Measurements from ENCODE around the gene PRKCA.
"Not testable (repeated sequence)": the region's sequence is repeated elsewhere in the genome, so short reads cannot be mapped to it uniquely, and the experiment has no call there.

PRKCA gene

DNA sequence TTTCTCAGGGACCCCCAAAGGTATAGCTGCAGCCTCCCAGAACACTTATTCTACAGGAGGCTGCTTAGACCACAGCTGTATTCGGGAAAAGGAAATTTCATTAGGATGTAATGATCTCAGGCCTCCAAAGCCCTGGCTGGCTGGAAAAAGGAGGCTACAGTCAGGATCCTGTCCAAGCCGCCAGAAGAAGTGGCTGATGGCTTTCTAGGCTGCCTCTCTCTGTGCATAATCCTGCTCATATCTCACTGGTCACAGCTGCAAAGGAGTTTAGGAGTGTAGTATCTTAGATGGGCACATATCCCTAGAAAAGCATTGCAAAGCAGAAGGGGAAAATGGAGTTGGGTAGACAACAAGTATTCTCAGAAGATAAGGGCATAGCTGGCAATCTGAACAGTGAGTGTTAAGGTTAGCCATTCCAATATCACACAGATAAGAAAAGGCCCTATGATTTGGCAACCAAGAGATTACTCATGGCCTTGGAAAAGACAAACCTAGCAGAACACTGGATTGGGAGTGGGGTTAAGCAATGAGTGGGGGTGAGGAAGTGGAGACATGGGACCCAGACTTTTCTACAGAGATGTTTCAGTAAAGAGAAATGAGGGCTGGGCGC, 26.0 kb upstream of the PRKCA start:
- H3K4me3 Mint-ChIP-seq, result no peak overlapping the region
- no peak for DNase-seq
- H3K27me3 Mint-ChIP-seq, result no peaks in the 10 kb centered on the region
- no peak for ATAC-seq
- no peaks in the 10 kb centered on the region for H3K9me3 Mint-ChIP-seq
- no peak overlapping the region for H3K27ac Mint-ChIP-seq
- no peaks in the 10 kb centered on the region for H3K36me3 Mint-ChIP-seq (ENCODE audit: low read depth)
- peaks cover 23% of the 10 kb centered on the region for H3K4me1 Mint-ChIP-seq

DNA sequence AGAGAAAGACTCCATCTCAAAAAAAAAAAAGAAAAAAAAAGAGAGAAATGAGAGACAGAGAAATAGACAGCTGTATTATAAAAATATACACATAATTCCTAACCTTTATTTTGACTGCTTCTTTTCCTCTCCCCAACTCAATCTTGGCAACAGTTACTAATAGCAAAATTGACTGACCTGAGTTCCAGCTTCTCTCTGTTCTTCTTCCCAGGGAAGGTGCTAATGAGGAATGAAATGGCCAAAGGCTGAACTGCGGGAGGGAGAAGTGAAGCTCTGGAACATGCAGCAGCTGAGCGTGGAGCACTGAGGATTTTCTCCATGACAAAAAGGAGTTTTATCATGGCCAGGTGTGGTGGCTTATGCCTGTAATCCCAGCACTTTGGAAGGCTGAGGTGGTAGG, 25.2 kb upstream of the PRKCA start:
- Mint-ChIP-seq H3K4me1 (peaks cover 23% of the 10 kb centered on the region), H3K27ac (no peak overlapping the region), H3K27me3 (no peaks in the 10 kb centered on the region), H3K4me3 (no peak overlapping the region), H3K36me3 (ENCODE audit: low read depth) (no peaks in the 10 kb centered on the region), H3K9me3 (no peaks in the 10 kb centered on the region)
- no peak for DNase-seq
- ATAC-seq, result no peak

DNA sequence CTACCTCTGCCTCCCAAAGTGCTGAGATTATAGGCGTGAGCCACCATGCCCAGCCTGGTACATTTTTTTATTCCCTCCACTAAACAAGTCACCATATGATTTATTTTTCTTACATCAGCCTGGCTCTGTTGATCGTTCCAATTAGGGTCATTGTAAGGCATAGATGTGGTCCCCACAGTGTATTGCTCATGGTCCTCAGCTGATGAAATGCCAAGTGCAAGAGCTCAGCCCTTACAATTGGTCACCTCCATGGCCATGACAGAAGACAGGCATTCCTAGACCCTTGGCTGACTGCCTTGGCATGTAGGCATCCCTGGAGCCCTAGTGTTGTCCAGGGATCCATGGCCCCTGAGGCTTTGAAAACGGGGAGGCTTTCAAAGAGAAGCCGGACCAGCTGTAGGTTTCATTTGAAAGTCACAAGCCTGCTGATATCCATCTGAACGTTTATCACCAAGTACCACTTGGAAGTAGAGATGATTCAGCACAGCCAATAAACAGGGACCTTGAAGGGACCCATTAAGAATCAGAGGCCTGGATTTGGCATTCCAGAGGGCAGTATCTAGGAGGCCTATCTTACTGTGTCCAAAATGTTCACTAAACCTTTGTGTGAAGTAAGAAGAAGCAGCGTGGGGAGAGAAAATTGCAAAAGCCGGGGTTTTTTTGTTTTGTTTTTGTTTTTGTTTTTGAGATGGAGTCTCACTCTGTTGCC, 20.6 kb upstream of the PRKCA start:
- no peaks in the 10 kb centered on the region for H3K36me3 Mint-ChIP-seq (ENCODE audit: low read depth)
- DNase-seq (no peak), ATAC-seq (no peak)
- no peaks in the 10 kb centered on the region for H3K27me3 Mint-ChIP-seq
- no peak overlapping the region for H3K27ac Mint-ChIP-seq
- H3K4me3 Mint-ChIP-seq, result no peak overlapping the region
- peaks cover 18% of the 10 kb centered on the region for H3K4me1 Mint-ChIP-seq
- H3K9me3 Mint-ChIP-seq, result no peaks in the 10 kb centered on the region

DNA sequence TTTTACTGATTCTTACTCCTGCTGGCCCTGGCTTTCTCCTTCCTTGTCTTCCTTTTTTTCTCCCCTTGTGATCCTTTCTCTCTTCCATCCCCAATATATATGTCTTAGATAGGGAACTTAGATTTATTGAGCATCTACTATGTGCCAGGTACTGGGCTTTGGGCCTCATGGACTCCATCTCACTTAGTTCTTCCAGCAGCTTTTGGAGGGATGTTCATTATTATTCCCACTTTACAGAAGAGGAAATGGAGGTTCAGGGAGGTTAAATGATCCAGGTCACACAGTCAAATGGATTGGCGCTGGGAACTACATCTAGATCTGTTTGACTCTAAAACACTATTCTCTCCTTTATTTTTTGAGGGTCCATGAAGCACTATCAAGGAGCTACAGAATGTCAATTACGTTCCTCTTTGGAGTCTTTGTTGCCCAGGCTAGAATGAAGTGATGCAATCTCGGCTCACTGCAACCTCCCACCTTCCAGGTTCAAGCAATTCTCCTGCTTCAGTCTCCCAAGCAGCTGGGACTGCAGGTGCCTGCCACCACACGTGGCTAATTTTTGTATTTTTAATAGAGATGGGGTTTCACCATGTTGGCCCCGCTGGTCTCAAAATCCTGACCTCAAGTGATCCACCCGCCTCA, 19.0 kb upstream of the PRKCA start:
- Mint-ChIP-seq H3K27ac (no peak overlapping the region), H3K4me1 (peaks cover 29% of the 10 kb centered on the region), H3K27me3 (no peaks in the 10 kb centered on the region), H3K36me3 (ENCODE audit: low read depth) (no peaks in the 10 kb centered on the region), H3K4me3 (no peak overlapping the region), H3K9me3 (no peaks in the 10 kb centered on the region)
- DNase-seq, result no peak
- ATAC-seq, result no peak

DNA sequence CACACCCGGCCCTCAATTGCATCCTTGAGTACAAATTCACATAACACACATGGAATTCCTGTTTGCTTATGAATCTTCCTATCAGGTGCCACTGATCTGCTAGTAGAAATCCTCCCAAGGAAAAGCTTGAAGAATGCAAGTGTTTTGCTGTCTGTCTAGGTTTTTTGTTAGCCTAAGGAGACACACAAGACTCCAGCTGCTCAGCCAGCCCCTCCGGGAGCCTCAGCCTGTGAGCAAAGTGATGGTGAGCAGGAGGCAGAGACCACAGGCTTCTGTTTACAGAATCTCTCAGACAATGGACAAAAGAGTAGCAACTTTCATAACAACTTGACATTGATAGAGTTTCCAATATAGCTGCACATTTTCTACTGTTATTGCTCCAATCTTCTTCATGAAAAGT, 18.4 kb upstream of the PRKCA start:
- DNase-seq (no peak), ATAC-seq (no peak)
- Mint-ChIP-seq H3K27me3 (no peaks in the 10 kb centered on the region), H3K36me3 (ENCODE audit: low read depth) (no peaks in the 10 kb centered on the region), H3K4me3 (no peak overlapping the region), H3K27ac (no peak overlapping the region), H3K9me3 (no peaks in the 10 kb centered on the region), H3K4me1 (peaks cover 29% of the 10 kb centered on the region)

DNA sequence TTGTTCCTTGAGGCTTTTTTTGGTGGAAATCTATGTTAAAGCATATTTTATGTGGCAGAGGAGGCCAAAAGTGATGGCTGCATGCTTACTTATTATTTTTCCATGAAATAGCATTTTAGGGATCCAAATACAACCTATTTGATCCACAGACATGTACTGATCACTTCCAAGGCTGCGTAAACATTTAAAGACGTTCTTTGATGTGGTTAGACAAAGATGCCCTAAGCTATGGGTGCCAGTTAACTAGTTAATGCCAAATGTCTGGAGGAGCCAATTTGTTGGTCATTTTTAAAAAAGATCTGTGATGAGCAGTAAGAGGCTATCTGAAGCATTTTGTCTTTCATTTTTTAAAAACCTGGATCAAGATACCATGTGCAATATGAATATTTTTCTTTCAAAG, 17.3 kb upstream of the PRKCA start:
- H3K4me3 Mint-ChIP-seq, result no peak overlapping the region
- no peaks in the 10 kb centered on the region for H3K36me3 Mint-ChIP-seq (ENCODE audit: low read depth)
- no peak for ATAC-seq
- H3K9me3 Mint-ChIP-seq, result no peaks in the 10 kb centered on the region
- H3K27ac Mint-ChIP-seq, result no peak overlapping the region
- H3K27me3 Mint-ChIP-seq, result no peaks in the 10 kb centered on the region
- no peak for DNase-seq
- peaks cover 32% of the 10 kb centered on the region for H3K4me1 Mint-ChIP-seq

DNA sequence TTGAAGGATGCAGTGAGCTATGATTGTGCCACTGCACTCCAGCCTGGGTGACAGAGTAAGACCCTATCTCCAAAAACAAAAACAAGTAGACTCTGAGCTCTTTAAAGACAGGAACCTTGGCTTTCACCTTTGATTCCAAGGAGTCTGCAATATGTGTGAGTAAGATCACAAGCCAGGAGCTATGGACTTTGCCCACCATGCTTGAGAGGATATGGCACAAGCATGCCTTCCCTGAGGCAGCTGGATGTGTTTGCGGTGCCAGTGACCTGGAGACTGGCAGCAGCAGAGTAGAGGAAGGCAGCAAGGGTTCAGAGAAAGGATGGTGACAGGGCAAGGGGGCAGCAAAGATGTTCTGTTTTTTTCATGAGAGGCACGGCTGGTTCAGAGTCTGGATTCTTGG, 14.5 kb upstream of the PRKCA start:
- no peak for DNase-seq
- peaks cover 36% of the 10 kb centered on the region for H3K4me1 Mint-ChIP-seq
- H3K36me3 Mint-ChIP-seq (ENCODE audit: low read depth), result no peaks in the 10 kb centered on the region
- no peak overlapping the region for H3K27ac Mint-ChIP-seq
- no peaks in the 10 kb centered on the region for H3K9me3 Mint-ChIP-seq
- H3K4me3 Mint-ChIP-seq, result no peak overlapping the region
- ATAC-seq, result no peak
- H3K27me3 Mint-ChIP-seq, result no peaks in the 10 kb centered on the region

DNA sequence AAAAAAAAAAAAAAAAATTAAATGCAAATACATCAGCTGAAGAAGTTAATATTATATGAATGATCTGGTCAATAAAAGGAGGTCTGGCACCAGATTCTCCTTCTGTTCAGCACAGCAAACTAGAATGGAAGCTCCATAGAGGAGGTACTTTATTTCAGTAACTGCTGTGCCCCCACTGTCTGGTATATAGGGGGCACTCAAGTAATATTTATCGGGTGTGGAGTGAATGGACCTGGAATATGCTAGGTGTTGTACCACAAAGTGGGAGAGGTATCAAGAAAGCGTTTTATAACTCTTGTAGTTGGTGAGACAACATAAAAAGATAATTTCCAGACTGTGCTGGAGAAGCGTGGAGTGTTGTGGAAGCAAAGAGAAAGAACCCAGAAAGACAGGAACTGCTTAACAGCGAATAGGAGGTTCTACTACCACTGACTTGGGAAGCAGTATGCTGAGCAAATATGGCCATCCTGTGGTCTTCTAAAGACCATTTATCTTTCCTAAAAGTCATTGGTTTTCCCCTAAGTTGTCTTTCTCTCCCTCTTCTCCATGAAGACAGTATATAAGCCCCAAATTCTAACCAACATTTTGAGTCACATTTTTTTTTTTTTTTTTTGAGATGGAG, 12.2 kb upstream of the PRKCA start:
- DNase-seq, result no peak
- Mint-ChIP-seq H3K27ac (no peak overlapping the region), H3K4me1 (peaks cover 32% of the 10 kb centered on the region), H3K4me3 (no peak overlapping the region), H3K36me3 (ENCODE audit: low read depth) (no peaks in the 10 kb centered on the region), H3K9me3 (no peaks in the 10 kb centered on the region), H3K27me3 (no peaks in the 10 kb centered on the region)
- ATAC-seq, result peak; percentile 75

DNA sequence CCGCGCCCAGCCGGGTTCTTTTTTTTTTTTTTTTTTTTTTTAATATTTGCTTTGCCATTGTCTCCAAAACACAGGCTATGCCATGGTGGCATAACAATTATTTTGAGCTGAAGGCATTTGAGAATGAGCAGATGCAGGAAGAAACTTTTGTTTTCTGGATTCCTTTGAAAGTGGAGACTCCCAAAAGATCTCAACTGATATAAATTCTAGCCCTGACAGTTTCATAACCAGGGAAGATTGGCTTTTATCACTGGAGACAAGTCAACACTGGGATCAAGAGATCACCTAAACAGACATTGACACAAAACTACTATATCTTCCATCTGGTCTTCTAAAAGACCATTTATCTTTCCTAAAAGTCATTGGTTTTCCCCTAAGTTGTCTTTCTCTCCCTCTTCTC, 10.1 kb upstream of the PRKCA start:
- Mint-ChIP-seq H3K36me3 (ENCODE audit: low read depth) (no peaks in the 10 kb centered on the region), H3K27me3 (peaks cover 1% of the 10 kb centered on the region), H3K4me1 (peaks cover 12% of the 10 kb centered on the region), H3K9me3 (no peaks in the 10 kb centered on the region), H3K27ac (no peak overlapping the region), H3K4me3 (no peak overlapping the region)
- DNase-seq, result no peak
- no peak for ATAC-seq

DNA sequence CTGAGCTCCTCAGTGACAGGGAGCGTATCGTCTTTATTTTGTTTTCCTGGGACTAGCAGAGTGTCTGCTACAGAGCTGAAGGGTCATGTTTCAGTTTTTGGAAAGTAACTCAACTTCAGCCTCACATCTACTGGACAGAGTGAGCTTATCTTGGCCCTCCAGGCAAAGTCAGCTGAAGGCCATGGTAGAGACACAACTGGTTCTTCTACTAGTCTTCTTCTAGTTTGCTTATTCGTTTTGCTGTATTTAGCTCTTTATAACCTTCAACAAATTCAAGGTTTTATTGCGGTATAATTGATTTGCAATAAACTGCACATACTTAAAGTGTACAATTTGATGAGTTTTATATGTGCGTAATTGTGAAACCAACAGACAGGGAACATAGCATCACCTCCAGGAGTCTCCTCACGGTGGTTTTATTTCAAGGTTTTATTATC, 6.1 kb upstream of the PRKCA start:
- Mint-ChIP-seq H3K36me3 (ENCODE audit: low read depth) (no peaks in the 10 kb centered on the region), H3K4me3 (no peak overlapping the region), H3K4me1 (peaks cover 20% of the 10 kb centered on the region), H3K9me3 (no peaks in the 10 kb centered on the region), H3K27ac (no peak overlapping the region), H3K27me3 (peaks cover 1% of the 10 kb centered on the region)
- DNase-seq (no peak), ATAC-seq (no peak)

DNA sequence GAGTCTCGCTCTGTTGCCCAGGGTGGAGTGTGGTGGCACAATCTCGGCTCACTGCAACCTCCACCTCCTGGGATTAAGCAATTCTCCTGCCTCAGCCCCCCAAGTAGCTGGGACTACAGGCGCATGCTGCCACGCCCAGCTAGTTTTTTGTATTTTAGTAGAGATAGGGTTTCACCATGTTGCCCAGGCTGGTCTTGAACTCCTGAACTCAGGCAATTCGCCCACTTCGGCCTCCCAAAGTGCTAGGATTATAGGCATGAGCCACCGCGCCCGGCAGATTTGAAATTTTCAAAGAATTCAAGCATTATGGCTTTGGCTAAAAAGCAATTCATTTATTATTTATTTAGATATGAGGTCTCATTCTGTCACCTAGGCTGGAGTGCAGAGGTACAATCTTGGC, 5.0 kb upstream of the PRKCA start:
- peaks cover 24% of the 10 kb centered on the region for H3K4me1 Mint-ChIP-seq
- ATAC-seq; H3K27me3 Mint-ChIP-seq; H3K27ac Mint-ChIP-seq; H3K4me3 Mint-ChIP-seq; H3K36me3 Mint-ChIP-seq (ENCODE audit: low read depth); DNase-seq; H3K9me3 Mint-ChIP-seq: not testable (repeated sequence)

DNA sequence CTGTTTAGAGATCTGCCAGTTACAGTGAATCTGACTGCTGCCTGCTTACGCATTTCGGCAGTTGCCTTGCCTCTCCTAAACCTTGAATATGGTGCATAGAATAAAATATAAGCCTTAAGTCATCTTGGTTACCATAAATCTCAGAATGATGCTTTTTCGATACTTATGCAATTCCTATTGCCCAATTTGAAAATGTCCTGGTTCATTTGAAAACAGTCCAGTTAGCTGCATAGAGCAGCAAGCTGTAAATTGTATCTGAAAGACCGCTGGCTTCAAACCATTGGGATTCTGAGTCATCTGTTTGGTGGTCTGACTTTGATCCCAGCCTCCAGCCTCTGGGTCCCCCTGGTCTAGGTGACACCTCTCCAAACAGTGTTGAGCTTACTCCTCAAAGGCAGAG, 2.7 kb upstream of the PRKCA start:
- Mint-ChIP-seq H3K4me3 (no peak overlapping the region), H3K27ac (no peak overlapping the region)

DNA sequence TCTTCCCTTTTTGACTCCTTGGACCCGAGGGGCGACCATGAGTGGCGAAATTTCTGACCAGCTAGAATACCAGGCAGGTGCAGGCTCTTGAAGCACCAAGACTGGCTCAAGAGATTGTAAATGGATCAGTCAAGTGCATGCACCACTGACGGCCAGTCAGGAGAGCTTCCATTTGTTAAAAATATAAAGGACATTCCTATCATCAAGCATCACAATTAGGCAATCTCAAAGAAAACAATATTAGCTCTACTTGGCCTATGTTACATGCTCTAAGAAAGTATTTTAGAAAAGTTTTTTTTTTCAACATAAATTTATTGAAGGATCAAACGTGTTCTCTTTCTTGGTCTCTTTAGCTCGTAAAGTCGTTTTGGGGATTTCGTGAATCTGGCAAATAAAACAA, 1.5 kb upstream of the PRKCA start:
- peaks cover 3% of the 10 kb centered on the region for H3K27me3 Mint-ChIP-seq
- ATAC-seq, result no peak
- peaks cover 24% of the 10 kb centered on the region for H3K36me3 Mint-ChIP-seq (ENCODE audit: low read depth)
- peak overlapping the region; percentile 93 for H3K4me3 Mint-ChIP-seq
- H3K27ac Mint-ChIP-seq, result no peak overlapping the region
- peaks cover 36% of the 10 kb centered on the region for H3K4me1 Mint-ChIP-seq
- no peaks in the 10 kb centered on the region for H3K9me3 Mint-ChIP-seq
- no peak for DNase-seq

More for the DNA sequence above, 2.7 kb upstream of the PRKCA start:
- ATAC-seq (no peak), DNase-seq (no peak)
- Mint-ChIP-seq H3K9me3 (no peaks in the 10 kb centered on the region), H3K4me1 (peaks cover 30% of the 10 kb centered on the region), H3K27me3 (peaks cover 4% of the 10 kb centered on the region), H3K36me3 (ENCODE audit: low read depth) (peaks cover 12% of the 10 kb centered on the region)

DNA sequence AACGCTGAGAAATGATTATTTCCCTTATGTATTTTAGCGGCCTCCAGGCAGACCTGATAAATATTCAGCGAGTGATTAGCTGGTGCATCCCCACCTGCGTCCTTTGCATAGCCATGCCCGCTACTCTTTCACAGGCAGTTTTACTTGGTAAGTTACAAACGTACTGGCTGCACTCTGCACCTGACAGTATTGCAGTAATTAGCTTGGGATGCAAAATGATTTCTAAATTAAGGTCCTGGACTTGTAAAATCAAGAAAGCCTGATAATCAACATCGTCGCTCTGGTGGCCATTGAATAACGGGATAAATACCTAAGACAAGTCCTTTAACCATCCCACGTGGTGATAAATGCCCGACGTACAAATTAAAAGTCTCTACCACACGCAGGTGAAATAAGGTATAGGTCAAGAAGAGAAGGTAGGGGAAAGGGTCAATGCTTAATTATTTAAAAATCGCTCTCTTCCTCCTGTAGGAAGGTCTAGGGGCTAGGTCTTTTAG, 998 bp upstream of the PRKCA start:
- ATAC-seq, result no peak
- Mint-ChIP-seq H3K27me3 (peaks cover 3% of the 10 kb centered on the region), H3K4me1 (peaks cover 38% of the 10 kb centered on the region)

More for the DNA sequence above, 998 bp upstream of the PRKCA start:
- DNase-seq, result no peak
- Mint-ChIP-seq H3K27ac (peak overlapping the region; percentile 89), H3K36me3 (ENCODE audit: low read depth) (peaks cover 27% of the 10 kb centered on the region), H3K9me3 (no peaks in the 10 kb centered on the region), H3K4me3 (peak overlapping the region; percentile 93)
